Bladder microvascular endothelial cell (primary cell): ENCODE measurements around the gene TADA2A. TPM values are rescaled to one million over a fixed set of nuclear protein-coding genes. Genes with fewer than 3 reads are reported as not detected.

Experiments used
- total RNA-seq: library from RNA; depleted of rRNA; stranded (reverse); fragments of >200 nt; gene quantifications from 2 replicates; pipeline ENCODE4 v1.2.3, GENCODE V29; 2014

TADA2A gene, protein sequence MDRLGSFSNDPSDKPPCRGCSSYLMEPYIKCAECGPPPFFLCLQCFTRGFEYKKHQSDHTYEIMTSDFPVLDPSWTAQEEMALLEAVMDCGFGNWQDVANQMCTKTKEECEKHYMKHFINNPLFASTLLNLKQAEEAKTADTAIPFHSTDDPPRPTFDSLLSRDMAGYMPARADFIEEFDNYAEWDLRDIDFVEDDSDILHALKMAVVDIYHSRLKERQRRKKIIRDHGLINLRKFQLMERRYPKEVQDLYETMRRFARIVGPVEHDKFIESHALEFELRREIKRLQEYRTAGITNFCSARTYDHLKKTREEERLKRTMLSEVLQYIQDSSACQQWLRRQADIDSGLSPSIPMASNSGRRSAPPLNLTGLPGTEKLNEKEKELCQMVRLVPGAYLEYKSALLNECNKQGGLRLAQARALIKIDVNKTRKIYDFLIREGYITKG
- total RNA-seq = 22.2 and 27.4 TPM in 2 replicates

DNA sequence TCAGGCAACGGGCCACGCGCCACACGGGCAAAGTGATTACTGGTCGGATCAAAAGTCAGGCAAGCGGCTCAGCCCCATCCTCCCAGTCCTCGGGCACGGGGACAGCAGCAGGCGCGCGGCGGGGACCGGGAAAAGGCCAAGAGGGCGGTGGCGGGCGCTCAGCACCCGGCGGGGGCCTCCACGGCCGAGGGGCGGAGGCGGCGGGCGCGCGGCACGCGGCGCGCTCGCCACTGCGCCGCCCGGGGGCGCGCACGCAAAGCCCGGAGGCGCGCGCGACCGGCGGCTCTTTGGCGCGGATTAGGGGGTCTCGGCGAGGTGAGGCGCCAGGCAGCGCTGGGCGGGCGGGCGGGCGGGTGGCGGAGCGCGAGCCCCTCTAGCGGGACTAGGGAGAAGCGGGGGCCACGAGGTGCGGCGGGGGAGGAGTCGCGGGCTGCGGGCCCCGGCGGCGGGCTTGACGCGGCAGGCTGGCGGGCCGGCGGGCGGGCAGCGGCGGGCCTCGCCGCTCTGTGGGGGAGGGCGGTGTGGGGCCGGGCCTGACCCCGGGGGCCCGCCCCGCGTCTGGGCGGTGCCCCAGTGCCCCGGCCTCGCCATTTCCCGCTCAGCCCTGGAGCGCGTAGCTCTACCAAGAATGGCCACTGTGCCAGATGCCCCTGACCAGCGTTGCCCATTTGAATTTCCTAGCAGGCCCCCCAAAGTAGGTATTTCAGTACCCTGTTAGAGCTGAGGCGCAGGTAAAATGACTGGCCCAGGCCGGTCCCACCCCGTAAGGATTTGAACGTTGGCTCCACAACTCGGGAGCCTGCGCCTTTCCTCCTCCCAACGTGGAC lies at the start of gene TADA2A, which contains the start of gene ACACA:
TSS of gene TADA2A (plus strand) at position 252 of the 827 bp plus-strand sequence. CDS start 4,480 bp downstream, outside the sequence.
TSS of gene ACACA (minus strand) at position 202 of the 827 bp plus-strand sequence. CDS start 537 bp downstream, outside the sequence.

GRCh38 chr17:37375706-37376105 lies 31.0 kb upstream of the TADA2A start, which contains the start of gene C17orf78:
Gene C17orf78 (plus strand): TSS chr17:37375985. CDS start chr17:37376093, 108 bp downstream.

GRCh38 chr17:37489197-37490001 lies 82.7 kb downstream of the TADA2A start, which contains the start of gene DUSP14:
Gene DUSP14 (plus strand): TSS chr17:37489891. CDS start chr17:37512273, 22,382 bp downstream.

Other genes with a start within 250 kb of the TADA2A start
- not detected in 2 replicates for gene C17orf78, start 30.9 kb upstream of the TADA2A start, total RNA-seq
- gene ACACA, start 50 bp upstream of the TADA2A start, total RNA-seq = 35.0 and 54.1 TPM in 2 replicates
- gene DUSP14, start 83.0 kb downstream of the TADA2A start, total RNA-seq = 30.8 and 35.7 TPM in 2 replicates
- gene SYNRG, start 202.5 kb downstream of the TADA2A start, total RNA-seq = 9.9 and 32.2 TPM in 2 replicates
- 26.2 and 36.0 TPM in 2 replicates for gene DDX52, start 236.6 kb downstream of the TADA2A start, total RNA-seq